HG03575 (cell line): ENCODE measurements around the gene PSMB7.

Experiments
- ATAC-seq: cut with Tn5 transposase; IDR thresholded peaks from one replicate; pipeline ENCODE4 v1.9.1; 2021; ENCODE audit not compliant: unreplicated experiment, insufficient number of reproducible peaks, low FRiP score; ENCODE audit errors: extremely low read depth

Gene PSMB7

DNA sequence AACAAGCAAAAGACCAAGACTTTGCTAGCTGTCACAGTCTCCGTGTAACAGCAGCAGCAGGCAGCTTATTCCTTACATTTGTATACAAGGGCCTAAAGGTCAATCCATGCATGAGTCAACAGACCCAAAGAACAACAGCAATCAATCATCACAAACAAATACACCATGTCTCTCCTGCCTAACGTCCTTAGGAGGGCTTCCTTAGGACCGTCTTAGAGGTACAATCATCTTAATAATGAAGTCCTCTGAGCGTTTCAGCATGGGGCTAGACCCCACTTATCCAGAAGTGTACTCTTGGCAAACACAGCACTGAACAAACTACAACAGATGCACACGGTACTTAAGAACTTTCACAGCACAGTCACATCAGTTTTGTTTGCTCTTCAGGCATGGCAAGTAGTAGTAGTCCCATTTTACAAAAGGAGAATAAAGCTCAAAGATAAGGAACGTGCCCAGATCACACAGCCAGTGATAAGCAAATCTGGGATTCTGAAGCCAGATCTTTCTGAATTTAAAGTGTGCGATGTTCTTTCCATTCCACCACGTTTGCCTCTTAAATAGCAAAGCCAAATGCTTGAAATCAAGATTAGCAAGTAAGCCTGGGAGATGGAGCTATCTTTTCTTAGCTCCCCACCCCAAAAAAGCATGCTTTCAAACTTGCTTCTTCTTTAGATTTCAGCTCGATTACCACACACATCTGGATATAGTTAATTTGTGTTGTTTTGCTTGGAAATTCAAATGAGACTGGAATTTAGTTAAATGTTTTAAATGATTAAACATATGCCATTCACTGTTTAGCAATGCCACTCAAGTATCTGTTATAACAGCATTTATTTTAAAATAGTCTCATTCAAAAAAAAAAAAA, 24.2 kb downstream of the PSMB7 start:
- no peak for ATAC-seq

DNA sequence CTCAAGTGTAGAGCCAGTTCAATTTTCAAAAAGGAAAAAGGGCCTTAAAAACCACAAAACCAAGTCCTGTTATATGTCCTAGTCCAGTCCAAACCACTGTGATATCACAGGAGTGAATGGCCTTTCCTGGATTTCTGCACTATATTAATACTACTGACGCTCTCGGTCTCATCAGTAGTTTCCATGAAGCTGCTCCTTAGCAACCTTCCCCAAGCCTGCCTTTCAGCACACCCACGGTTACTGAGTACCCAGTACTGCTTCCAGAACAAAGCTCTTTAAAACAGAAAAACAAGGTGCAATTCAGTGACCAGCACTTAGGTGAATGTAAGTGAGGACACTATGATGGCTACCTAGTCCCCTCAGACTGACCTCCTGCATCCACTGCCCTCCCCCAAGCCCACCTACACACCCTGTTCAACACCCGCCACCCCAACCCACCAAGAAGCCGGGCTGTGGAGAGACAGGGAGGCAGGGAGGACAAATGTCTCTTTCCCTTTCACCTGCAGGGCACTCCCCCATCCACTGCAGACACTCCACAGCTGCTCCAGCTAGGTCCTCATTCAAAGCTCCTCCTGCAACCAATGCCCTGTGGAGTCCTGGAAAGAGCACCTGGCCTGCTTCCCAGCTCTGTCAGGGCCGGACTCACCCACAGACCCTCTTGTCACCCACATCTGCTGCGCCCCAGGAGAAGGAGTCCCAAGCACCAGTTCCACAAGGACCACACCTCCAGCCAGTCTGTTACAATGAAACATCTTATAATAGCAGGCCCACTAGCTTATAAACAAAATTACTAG, 25.9 kb downstream of the PSMB7 start:
- ATAC-seq: no peak

DNA sequence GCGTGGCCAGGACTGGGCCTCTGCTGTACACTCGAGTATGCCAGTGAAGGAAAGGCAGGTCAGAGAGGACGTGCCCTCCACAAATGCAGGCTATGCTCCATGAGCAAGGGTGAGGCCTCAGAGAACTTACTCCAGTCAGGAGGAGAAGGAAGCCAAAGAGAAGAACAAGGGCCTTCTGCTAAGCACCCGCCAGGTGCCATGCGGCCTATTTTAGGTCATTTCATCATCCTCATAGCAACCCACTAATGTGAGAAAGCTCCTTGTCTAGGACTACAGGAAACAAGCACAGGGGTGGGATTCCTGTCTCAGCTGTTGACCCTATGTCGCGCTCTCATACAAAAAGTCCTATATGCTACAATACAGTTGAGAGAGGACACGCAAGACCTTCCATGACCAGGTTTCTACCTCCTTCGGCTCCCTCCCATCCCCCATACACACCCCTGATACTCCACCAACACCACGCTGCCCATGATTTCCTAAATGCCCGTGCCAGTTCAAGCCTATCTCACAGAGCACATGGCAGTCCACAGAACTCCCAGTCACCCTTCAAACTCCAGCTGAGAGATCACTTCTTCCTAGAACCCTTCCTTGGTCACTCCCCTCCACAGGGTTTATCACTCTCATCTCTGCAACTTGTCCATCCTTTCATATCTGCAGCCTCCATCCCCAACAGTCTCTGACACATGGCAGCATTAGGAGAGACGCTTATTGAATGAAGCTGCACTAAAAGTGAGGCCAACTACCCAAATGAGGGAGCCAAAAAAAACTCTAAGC, 26.8 kb downstream of the PSMB7 start:
- ATAC-seq: no peak

DNA sequence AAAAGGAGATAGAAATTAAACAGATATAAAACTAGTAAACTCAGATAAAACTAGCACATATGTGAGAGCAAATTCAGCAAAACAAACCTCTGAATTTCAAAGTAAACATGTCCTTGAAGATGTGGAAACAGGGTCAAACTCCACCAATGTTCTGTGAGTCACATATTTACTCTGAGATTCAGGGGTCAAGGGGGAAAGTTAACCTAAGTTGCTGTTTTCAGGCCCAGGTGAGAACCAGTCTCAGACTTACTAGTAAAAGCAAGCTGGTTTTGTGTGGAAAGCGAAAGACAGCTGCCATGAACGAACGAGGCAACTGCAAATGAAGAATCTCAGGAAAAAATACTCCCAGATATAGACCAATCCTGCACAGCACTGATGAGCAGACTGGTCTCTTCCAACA, 29.0 kb downstream of the PSMB7 start:
- ATAC-seq: no peak

DNA sequence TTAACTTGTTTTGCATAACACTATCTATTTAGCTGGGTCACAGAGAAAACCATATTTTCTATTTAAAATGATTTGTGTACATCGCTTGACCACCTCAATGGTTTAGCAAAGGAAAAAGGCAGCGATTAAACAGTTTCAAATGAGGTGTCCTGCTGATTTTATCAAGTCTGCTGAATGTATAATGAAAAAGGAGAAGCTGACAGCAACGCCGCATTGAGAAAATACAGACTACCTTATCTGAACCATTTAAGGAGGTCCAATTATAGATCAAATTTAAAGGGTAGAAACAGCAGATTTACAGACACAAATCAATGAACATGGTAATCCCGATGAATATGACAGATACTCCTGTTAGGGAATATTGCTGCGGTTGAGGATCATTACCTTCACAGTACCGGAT, 29.6 kb downstream of the PSMB7 start:
- no peak for ATAC-seq

DNA sequence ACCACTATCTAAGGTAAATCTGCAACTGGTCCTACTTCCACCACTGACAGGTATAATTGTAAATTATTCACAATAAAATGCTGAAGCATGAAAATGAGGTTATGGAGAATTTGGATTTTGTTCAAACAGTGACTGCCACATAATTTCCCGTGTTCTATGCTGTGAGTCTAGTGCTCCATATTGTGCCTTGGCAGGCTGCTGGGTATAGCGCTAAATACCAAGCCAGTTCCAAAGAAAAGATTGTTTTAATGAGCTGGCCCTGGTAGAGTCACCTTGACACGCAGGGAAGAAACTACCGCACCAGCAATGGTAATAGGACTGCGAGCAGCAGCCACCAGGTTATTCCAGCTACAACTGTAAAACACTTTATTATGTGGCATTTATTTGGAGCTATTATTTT, 30.4 kb downstream of the PSMB7 start:
- no peak for ATAC-seq

DNA sequence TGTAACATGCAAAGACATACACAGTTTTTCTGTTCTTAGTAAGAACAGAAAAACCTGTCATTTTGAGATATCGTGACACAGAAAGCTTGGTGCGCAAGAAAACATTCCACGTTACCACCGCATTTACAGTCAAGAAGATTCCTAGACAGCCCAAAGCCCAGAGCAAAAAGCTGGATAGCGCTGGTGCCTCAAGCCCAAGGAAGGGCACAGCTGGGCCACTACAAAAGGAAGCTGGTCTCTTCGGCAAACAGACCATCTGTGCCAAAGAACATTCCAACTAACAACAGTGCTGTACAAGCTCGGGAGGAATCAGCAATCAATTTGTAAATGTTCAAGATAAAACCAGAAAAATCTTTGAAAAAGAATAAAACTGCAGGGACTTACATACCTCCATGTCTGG, 31.0 kb downstream of the PSMB7 start:
- no peak for ATAC-seq

DNA sequence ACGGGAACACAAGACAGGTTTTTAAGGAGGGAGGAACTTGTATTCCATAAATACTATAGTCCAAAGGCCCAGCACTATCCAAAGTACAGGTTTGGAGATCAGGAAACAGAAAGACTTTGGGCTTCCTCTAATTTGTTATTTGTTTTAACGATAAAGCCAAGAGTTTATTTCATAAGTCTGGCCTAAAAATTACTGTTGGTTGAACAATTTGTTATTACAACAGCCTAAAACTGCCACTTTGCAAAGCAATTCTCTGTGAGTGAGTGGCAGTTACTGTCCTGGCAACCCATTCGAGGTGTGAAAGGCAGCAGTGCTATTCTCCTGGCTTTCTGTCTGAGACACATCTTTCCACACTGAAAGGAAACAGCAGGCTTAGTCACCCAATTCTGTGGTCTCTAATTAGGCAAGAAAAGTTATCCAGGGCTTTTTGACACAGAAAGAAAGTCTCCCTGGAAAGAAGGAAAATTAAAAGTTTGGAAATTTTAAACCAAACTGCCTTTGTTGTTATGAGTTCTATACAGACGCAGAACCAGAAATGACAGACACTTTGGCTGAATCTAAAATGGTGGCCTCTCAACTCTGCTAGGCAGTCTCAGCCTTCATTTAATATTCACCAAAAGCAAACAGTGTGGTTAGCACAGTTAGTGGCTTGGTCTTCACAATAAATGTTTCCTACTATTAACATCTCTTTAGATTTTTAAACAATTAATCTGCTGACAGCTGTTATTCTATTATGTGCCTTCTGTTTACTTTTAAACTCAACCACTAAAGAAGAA, 33.9 kb downstream of the PSMB7 start:
- ATAC-seq: no peak

DNA sequence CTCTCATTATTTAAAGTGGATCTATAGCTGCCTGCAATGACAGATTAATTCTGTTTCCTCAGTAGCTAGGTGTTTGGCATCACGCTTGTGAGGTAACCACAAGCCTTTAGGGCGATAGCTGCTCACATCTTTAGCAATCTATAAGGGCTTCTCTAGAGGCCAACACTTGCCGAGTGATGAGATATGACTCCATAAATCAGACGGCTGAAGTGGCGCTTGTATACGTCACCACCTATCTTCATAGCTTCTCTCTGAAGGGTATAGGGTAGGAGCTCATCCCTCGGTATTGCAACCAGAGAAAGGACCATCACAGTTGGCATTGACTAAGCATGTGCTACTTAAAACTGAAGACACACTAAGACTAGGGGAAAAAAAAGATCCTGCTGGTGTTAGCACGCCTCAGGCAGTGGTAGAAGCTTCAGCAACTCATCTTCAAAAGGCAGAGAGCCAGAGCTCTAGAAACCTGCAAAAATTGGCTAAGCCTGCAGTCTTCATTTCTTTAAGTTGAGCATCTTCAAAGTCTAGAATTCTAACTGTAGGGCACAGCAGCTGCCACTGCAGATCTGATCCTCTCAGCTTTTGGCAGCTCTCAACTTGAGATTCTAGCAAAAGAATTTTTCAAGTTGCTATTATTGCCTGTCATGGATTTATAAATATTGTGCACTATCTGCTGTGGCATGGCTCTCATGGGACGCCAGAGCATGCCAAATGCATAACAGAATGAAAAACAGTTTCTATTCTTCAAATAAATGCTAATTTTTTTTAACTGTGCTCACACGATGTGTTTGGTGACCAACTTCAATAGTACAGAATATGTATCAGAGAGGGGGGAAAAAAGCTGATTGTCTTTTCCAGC, 37.5 kb downstream of the PSMB7 start:
- ATAC-seq: no peak

DNA sequence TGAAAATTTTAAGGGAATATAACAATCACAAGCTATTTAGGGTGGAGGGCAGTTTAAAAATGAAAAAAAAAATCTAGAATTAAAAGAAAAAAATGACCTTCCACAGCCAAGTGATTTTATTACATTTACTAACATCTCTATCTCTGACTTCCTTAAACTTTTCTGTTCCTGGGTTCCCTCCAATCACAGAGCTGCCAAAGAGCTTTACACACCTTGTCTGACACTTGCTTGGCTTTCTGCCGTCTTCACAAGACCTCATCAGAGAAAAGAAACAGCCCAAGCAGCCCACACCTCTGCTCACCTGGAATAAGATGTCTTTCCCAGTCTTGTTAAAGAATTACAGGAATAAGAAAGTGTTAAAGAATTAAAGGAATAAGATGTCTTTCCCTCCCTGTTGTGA, 38.9 kb downstream of the PSMB7 start:
- ATAC-seq: no peak

DNA sequence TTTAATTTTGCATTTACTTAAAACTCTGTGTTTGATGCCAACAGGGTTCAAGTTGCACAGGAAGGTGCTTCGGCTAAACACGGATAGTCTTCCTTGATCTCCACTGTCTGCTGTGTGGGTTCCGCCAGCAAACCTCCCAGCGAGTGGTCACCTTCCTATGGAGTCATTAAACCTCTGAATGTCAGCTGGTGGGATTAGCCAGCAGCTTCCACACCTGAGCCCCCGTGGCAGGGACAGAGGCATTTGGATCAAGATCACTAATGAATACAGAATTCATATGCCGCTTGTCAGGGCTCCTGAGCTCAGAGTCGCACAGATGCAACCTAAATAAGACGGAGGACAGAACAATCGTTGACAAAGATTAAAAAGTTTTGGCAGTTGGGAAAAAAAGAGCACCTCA, 39.5 kb downstream of the PSMB7 start:
- no peak for ATAC-seq

DNA sequence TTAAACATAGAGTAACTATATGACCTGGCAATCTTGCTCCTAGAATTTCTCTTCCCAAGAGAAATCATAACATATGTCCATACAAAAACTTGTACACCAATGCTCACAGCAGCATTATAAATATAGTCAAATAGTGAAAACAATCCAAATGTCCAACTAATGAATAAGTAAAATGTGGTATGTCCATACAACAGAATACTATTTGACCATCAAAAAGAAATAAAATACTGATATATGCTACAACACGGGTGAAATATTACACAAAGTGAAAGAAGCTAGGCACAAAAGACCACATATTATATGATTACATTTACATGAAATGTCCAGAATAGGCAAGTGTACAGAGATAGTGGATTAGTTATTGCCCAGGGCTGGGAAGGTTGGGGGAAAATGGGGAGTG, 41.4 kb downstream of the PSMB7 start:
- no peak for ATAC-seq

DNA sequence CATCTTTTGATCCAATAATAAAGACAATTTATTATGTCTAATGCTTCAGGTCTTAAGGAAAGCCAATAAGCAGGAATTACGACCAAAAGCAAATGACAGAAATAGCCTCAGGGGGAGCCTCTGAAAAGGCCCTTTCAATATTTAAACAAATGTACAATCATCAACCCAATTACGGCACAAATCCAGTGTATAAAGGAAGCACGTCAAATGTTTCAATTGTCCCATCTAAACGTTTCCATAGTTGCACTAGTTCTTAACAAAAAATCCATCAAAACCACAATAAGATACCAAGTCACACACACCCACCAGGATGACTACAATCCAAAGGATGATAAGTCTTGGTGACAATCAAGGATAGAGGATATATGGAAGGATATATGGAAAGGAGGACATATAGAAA, 41.9 kb downstream of the PSMB7 start:
- no peak for ATAC-seq

DNA sequence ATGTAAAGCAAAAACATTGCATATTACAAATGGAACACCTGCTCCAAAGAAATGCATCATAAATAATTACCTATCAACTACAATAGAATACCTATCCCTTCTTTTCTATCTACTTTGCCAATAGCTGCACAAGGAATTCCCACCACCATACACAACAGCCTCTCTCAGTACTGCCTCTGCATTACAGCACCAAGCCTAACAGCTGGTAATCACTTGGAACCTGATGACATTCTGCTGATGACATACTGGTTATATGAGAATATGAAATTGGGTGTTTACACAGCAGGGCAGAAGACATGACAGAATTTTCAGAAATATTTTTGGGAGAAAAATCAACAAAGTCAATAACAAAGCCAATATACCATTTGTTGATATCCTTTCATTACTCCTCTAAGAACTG, 43.2 kb downstream of the PSMB7 start:
- no peak for ATAC-seq

DNA sequence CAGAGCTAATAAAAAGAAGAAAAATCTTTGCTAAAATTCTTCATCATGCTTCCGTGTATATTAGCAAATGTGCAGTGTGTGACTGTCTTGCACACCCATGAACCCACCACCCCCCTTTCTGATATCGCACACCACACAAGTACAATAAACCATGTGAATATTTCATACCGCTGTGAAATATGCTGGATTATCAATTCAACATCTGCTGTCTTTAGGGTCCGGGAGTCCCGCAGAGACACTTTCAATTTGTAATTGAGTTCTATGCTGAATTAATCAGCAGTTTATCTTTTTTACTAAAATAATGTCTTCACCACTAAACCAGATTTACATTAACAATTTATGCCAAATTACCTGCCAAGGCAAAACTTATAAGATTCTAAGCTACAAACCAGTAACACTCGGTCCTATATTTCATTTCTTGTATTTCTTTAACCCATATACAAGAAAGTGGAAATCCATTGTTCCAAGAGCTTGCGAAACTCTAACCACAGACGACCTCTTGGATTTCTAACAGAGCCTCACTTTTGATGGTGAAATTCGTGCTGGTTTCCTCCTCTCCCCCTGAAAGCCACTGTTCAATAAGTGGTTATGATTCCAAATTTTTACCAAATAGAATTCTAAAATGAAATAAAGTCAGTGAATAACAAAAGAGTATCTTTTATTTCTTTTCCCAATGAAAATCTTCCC, 44.2 kb downstream of the PSMB7 start:
- no peak for ATAC-seq

DNA sequence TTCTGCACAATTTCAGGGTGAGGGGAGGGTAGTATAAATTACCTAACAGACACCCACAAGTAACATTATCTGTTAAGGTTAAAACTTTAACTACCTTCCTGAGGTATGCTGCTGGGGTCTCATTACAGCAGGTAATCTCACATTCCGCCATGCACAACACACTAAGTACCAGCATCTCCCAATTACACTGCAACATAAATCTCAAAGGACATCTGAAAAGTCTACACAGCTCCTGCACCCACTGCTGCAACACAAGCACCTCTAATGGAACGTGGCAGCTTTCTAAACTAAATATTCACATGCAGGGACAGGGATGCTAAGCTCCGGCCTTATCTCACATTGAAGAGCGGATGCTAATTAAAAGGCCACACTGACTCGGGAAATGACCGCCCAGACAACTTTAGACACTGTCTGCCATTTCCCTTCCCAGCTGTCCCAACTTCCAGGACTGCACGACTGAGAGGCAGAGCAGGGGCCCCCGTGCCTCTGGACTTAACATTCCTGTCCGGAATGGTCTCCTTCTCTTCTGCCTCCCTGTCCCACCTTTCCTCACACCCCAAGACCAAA, 45.9 kb downstream of the PSMB7 start:
- ATAC-seq: no peak

DNA sequence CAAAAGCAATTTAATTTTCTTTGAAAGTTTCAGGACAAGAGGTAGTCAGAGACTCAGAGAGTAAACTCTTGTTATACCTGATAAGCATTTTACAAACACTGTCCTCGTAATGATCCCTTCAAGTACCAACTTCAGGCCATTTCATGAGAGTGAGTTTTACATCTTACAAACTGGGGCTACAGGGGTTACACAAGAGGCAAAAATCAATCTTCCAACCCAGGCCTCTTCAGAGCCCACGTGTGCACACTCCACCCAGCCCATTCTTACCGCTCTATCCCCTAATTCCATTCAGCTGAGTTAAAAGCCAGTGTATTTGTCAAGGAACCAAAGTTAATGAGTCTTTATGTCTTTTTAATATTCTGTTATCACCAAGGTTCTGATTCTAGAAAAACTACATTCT, 46.5 kb downstream of the PSMB7 start:
- ATAC-seq: no peak
